GM06990 (cell line): ENCODE measurements around the gene XIRP1.

Experiments
- DNase-seq: peaks from one replicate; pipeline ENCODE4 v3.0.0-alpha.2; 2011; ENCODE audit not compliant: insufficient read length; ENCODE audit errors: extremely low read depth
- H3K27me3 ChIP-seq: replicated peaks from 2 replicates; pipeline ENCODE4 v1.6.0; 2011; ENCODE audit warnings: low read length; ENCODE audit not compliant: control insufficient read depth, insufficient read depth
- H3K36me3 ChIP-seq: 2 replicates; pipeline ENCODE4 v1.5.1; 2011; ENCODE audit warnings: low read length; ENCODE audit not compliant: control insufficient read depth, insufficient read depth
- H3K4me3 ChIP-seq: replicated peaks from 2 replicates; pipeline ENCODE4 v1.5.1; 2011; ENCODE audit warnings: low read depth, mild to moderate bottlenecking, control low read depth, low read length
- TF ChIP-seq, protein P1 (sequence below): IDR thresholded peaks from 2 replicates; pipeline ENCODE4 v1.5.1; 2011; ENCODE audit warnings: low read length, control low read depth, mild to moderate bottlenecking, inconsistent platforms; ENCODE audit not compliant: insufficient read depth, poor library complexity, severe bottlenecking

XIRP1 gene

GRCh38 chr3:39208463-39209055 is 16.2 kb upstream of the XIRP1 start:
- H3K4me3 ChIP-seq: no peak overlapping the region
- DNase-seq: no peak
- H3K27me3 ChIP-seq: no peaks in the 10 kb centered on the region
- H3K36me3 ChIP-seq: no peaks in the 10 kb centered on the region
- TF ChIP-seq, protein P1, sequence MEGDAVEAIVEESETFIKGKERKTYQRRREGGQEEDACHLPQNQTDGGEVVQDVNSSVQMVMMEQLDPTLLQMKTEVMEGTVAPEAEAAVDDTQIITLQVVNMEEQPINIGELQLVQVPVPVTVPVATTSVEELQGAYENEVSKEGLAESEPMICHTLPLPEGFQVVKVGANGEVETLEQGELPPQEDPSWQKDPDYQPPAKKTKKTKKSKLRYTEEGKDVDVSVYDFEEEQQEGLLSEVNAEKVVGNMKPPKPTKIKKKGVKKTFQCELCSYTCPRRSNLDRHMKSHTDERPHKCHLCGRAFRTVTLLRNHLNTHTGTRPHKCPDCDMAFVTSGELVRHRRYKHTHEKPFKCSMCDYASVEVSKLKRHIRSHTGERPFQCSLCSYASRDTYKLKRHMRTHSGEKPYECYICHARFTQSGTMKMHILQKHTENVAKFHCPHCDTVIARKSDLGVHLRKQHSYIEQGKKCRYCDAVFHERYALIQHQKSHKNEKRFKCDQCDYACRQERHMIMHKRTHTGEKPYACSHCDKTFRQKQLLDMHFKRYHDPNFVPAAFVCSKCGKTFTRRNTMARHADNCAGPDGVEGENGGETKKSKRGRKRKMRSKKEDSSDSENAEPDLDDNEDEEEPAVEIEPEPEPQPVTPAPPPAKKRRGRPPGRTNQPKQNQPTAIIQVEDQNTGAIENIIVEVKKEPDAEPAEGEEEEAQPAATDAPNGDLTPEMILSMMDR: peak; percentile 71

- no peak overlapping the region for H3K4me3 ChIP-seq
Measured at GRCh38 chr3:39207361-39208186, 15.2 kb upstream of the XIRP1 start.

GRCh38 chr3:39205919-39206516 is 13.6 kb upstream of the XIRP1 start:
- TF ChIP-seq, protein P1: no peak
- no peak for DNase-seq
- Histone ChIP-seq H3K4me3 (no peak overlapping the region), H3K36me3 (no peaks in the 10 kb centered on the region), H3K27me3 (no peaks in the 10 kb centered on the region; the same call in 1 of the 2 replicates)

More at GRCh38 chr3:39207361-39208186, 15.2 kb upstream of the XIRP1 start:
- TF ChIP-seq, protein P1: no peak
- no peak for DNase-seq
- Histone ChIP-seq H3K27me3 (no peaks in the 10 kb centered on the region), H3K36me3 (no peaks in the 10 kb centered on the region)

DNA sequence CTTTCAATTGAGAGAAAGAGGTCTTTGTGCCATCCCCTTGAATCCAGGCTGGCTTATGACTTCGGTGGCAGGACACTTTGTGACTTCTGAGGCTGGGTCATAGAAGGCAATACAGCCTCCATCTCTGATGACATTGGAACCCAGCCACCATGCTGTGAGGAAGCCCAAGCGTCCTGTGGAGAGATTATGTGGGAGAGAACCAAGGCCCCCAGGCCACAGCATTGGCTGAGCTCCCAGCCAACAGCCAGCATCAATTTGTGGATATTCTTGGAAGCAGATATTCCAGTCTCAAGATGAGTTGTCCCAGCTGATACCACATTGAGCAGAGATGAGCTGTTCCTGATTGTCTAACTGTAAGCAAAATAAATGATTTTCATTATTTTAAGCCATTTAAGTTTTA is 12.7 kb upstream of the XIRP1 start:
- Histone ChIP-seq H3K4me3 (no peak overlapping the region), H3K27me3 (no peaks in the 10 kb centered on the region; the same call in 1 of the 2 replicates), H3K36me3 (no peaks in the 10 kb centered on the region)
- DNase-seq: no peak
- TF ChIP-seq, protein P1: no peak

DNA sequence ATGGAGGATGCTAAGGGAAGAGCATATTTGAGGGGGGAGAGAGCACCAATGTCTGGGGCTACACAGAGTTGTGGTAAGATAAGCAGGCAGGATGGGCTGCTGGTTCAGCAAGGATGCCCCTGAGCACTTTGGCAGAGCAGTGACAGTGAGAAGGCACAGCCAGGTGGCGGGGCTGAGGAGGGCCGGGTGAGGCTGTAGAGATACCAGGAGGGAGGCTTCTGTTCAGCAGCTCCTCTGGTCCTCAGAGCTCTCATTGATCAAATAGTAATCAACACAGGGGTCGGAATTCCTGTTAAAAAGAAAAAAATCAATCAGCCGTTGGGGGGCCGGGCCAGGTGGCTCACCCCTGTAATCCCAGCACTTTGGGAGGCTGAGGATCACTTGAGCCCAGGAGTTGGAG is 11.5 kb upstream of the XIRP1 start:
- Histone ChIP-seq H3K27me3 (no peaks in the 10 kb centered on the region; the same call in 1 of the 2 replicates), H3K4me3 (no peak overlapping the region), H3K36me3 (no peaks in the 10 kb centered on the region)
- TF ChIP-seq, protein P1: no peak
- no peak for DNase-seq
